Neutrophil (primary cell): ENCODE measurements around the gene ASXL2.

Experiments used
- H3K27ac ChIP-seq: fragments of 200-600 bp; sonication (generic); 2 replicates; pipeline ENCODE4 v1.5.1; 2016; ENCODE audit warnings: mild to moderate bottlenecking, moderate library complexity
- H3K27me3 ChIP-seq: fragments of 200-600 bp; sonication (generic); 2 replicates; pipeline ENCODE4 v1.6.0; 2016; ENCODE audit warnings: mild to moderate bottlenecking
- H3K36me3 ChIP-seq: fragments of 200-600 bp; sonication (generic); 2 replicates; pipeline ENCODE4 v1.5.1; 2017
- H3K4me1 ChIP-seq, 2 experiments: fragments of 200-600 bp in 1 of 2; sonication (generic) in 1 of 2; 1 replicate in 1 of 2; 2 replicates in 1 of 2; pipeline versions ENCODE4 v1.5.1 to v1.6.1; 2013 to 2016; ENCODE audit warnings: low read depth in 1 of 2, low read length in 1 of 2, mild to moderate bottlenecking in 1 of 2, moderate library complexity in 1 of 2; ENCODE audit not compliant: control insufficient read depth in 1 of 2, insufficient read depth in 1 of 2
- H3K4me3 ChIP-seq, 2 experiments: fragments of 200-600 bp in 1 of 2; sonication (generic) in 1 of 2; 1 replicate in 1 of 2; 2 replicates in 1 of 2; pipeline ENCODE4 v1.5.1; 2013 to 2016; ENCODE audit warnings: low read depth in 1 of 2, low read length in 1 of 2, mild to moderate bottlenecking in 1 of 2, moderate library complexity in 1 of 2
- H3K9me3 ChIP-seq: fragments of 200-600 bp; sonication (generic); 2 replicates; pipeline ENCODE4 v1.5.1; 2016
- CTCF ChIP-seq: fragments of 200-600 bp; sonication (generic); IDR thresholded peaks from 2 replicates; pipeline ENCODE4 v1.5.1; 2016; ENCODE audit warnings: antibody characterized with exemption

Gene ASXL2

DNA sequence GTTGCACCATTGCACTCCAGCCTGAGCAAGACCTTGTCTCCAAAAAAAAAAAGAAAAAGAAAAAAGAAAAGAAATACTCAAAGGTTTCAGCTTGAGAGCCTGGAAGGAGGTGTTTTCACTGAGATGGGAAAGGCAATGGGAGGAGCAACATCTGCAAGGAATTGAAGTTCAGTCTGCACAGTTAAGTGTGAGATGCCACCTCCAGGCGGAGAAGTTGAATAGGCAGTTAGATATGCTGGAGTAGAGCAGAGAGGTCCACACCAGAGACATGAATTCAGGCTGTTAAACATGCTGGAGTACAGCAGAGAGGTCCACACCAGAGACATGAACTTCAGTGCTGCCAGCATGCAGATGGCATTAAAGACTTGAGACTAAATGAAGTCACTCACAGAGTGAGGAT, 163.5 kb downstream of the ASXL2 start:
- Histone ChIP-seq H3K27me3 (no peaks in the 10 kb centered on the region), H3K36me3 (no peaks in the 10 kb centered on the region), H3K4me1 (peaks cover 12 to 19% of the 10 kb centered on the region in 2 experiments), H3K4me3 (no peak overlapping the region), H3K27ac (no peak overlapping the region), H3K9me3 (no peaks in the 10 kb centered on the region)
- no peak for TF ChIP-seq CTCF

DNA sequence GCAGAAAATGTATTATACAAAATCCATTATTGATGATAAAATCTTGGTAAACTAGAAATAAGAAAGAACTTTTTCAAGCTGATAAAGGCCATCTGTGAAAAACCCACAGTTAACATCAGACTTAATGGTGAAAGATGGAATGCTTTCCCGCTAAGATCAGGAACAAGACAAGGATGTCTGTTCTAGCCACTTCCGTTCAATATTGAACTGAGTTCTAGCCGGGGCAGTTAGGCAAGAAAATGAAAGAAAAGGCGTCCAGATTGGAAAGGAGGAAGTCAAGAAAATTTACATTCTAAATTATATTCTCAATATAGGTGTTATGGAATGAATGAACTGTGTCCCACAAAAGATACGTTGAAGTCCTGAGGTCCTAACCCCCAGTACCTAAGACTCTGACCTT, 165.8 kb downstream of the ASXL2 start:
- H3K9me3 ChIP-seq: no peaks in the 10 kb centered on the region
- no peaks in the 10 kb centered on the region for H3K36me3 ChIP-seq
- no peak for TF ChIP-seq CTCF
- H3K27ac ChIP-seq: peak overlapping the region; percentile 86
- no peaks in the 10 kb centered on the region for H3K27me3 ChIP-seq
- H3K4me3 ChIP-seq: peak overlapping the region; percentile 68 to 73
- peaks cover 12 to 19% of the 10 kb centered on the region in 2 experiments for H3K4me1 ChIP-seq

GRCh38 chr2:25711675-25712354, 166.5 kb downstream of the ASXL2 start:
- Histone ChIP-seq H3K4me3 (peak overlapping the region; percentile 68 to 73), H3K27ac (peak overlapping the region; percentile 86), H3K27me3 (no peaks in the 10 kb centered on the region), H3K36me3 (no peaks in the 10 kb centered on the region), H3K4me1 (peaks cover 12 to 19% of the 10 kb centered on the region in 2 experiments), H3K9me3 (no peaks in the 10 kb centered on the region)
- TF ChIP-seq CTCF: no peak

DNA sequence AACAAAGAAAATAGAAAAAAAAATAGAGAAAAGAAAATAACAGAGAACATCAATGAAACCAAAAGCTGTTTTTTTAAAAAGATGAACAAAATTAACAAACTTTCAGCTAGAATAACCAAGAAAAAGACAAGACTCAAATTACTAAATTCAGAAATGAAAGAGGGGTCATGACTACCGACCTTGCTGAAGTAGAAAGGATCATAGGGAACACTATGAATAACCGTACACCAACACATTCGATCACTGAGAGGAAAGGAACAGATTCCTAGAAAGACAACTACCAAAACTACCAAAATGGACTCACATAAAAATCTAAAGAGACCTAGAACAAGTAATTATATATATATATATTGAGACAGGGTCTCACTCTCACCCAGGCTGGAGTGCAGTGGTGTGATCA, 167.5 kb downstream of the ASXL2 start:
- Histone ChIP-seq H3K4me1 (peaks cover 12 to 19% of the 10 kb centered on the region in 2 experiments), H3K4me3 (no peak overlapping the region), H3K27ac (no peak overlapping the region), H3K36me3 (no peaks in the 10 kb centered on the region), H3K27me3 (no peaks in the 10 kb centered on the region), H3K9me3 (no peaks in the 10 kb centered on the region)
- no peak for TF ChIP-seq CTCF

- Histone ChIP-seq H3K4me3 (no peak overlapping the region), H3K27me3 (no peaks in the 10 kb centered on the region), H3K4me1 (peaks cover 12 to 19% of the 10 kb centered on the region in 2 experiments), H3K27ac (no peak overlapping the region), H3K9me3 (no peaks in the 10 kb centered on the region), H3K36me3 (no peaks in the 10 kb centered on the region)
- no peak for TF ChIP-seq CTCF
Measured at GRCh38 chr2:25709349-25709748, 168.9 kb downstream of the ASXL2 start.
